Measurements from ENCODE around the gene RIMBP2. TPM values are rescaled to one million over a fixed set of nuclear protein-coding genes. Genes with fewer than 3 reads are reported as not detected.

Gene RIMBP2
- total RNA-seq, 1 experiment from 2014 or later: not detected

DNA sequence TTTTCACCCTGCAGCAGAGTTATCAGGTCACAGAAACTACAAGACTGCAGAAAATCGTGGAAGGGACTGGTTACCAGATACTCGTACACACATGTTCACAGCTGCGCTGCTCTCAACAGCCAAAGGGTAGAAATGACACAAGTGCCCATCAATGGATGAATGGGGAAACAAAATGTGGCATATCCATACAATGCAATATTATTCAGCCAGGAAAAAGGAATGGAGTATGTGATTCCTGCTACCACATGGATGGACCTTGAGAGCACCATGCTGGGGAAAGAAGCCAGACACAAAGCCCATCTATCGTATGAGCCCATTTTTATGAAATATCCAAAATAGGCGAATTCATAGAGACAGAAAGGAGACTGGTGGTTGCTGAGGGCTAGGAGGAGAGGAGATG is 1.7 kb upstream of the RIMBP2 start:
- BruUV-seq (replicated peaks): no TSS peak
- intact Hi-C loops (cut with micrococcal nuclease): no loop called here
- H3K27me3 Mint-ChIP-seq (ENCODE audit: insufficient read depth, unreplicated experiment): peaks cover 50% of the 10 kb centered on the region
- TF ChIP-seq, protein P1, sequence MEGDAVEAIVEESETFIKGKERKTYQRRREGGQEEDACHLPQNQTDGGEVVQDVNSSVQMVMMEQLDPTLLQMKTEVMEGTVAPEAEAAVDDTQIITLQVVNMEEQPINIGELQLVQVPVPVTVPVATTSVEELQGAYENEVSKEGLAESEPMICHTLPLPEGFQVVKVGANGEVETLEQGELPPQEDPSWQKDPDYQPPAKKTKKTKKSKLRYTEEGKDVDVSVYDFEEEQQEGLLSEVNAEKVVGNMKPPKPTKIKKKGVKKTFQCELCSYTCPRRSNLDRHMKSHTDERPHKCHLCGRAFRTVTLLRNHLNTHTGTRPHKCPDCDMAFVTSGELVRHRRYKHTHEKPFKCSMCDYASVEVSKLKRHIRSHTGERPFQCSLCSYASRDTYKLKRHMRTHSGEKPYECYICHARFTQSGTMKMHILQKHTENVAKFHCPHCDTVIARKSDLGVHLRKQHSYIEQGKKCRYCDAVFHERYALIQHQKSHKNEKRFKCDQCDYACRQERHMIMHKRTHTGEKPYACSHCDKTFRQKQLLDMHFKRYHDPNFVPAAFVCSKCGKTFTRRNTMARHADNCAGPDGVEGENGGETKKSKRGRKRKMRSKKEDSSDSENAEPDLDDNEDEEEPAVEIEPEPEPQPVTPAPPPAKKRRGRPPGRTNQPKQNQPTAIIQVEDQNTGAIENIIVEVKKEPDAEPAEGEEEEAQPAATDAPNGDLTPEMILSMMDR (IDR thresholded peaks at IDR 0.05; ENCODE audit: unreplicated experiment): no peak
- H3K36me3 Mint-ChIP-seq (ENCODE audit: insufficient read depth, unreplicated experiment): no peaks in the 10 kb centered on the region
- H3K4me1 Mint-ChIP-seq (ENCODE audit: insufficient read depth, unreplicated experiment): peaks cover 7% of the 10 kb centered on the region
- POLR2A ChIA-PET: no interaction called here
- H3K27ac Mint-ChIP-seq (ENCODE audit: low read depth, unreplicated experiment): no peak overlapping the region
- no peak overlapping the region for H3K4me3 Mint-ChIP-seq (ENCODE audit: unreplicated experiment)
- no peak for DNase-seq (ENCODE audit: unreplicated experiment)
- peaks cover 6% of the 10 kb centered on the region for H3K9me3 Mint-ChIP-seq (ENCODE audit: unreplicated experiment)
- CTCF ChIA-PET: interaction anchor here (0.6 kb wide), 1 partner anchor 363 kb away, joined by 3 read pairs; no protein-coding TSS in a partner anchor

- no peaks in the 10 kb centered on the region for H3K36me3 Mint-ChIP-seq (ENCODE audit: insufficient read depth, unreplicated experiment)
- no TSS peak for BruUV-seq (replicated peaks)
- H3K27ac Mint-ChIP-seq (ENCODE audit: low read depth, unreplicated experiment): no peak overlapping the region
- ChIA-PET POLR2A (interaction anchor here (1.0 kb wide), 1 partner anchor 9 kb away, joined by 3 read pairs; no protein-coding TSS in a partner anchor), CTCF (interaction anchor here (0.5 to 0.7 kb wide), 4 partner anchors 157 to 1371 kb away, joined by 3 to 5 read pairs (median 3); no protein-coding TSS in a partner anchor)
- TF ChIP-seq, protein P1 (IDR thresholded peaks at IDR 0.05; ENCODE audit: unreplicated experiment): no peak
- H3K9me3 Mint-ChIP-seq (ENCODE audit: unreplicated experiment): no peaks in the 10 kb centered on the region
- DNase-seq (ENCODE audit: unreplicated experiment): no peak
- H3K4me1 Mint-ChIP-seq (ENCODE audit: insufficient read depth, unreplicated experiment): peaks cover 7% of the 10 kb centered on the region
- H3K4me3 Mint-ChIP-seq (ENCODE audit: unreplicated experiment): peak overlapping the region; percentile 67
- intact Hi-C loops (cut with micrococcal nuclease): no loop called here
- peaks cover 58% of the 10 kb centered on the region for H3K27me3 Mint-ChIP-seq (ENCODE audit: insufficient read depth, unreplicated experiment)
Observed at GRCh38 chr12:130716969-130717366, 869 bp upstream of the RIMBP2 start.

- no peak overlapping the region for H3K27ac Mint-ChIP-seq (ENCODE audit: low read depth, unreplicated experiment)
- POLR2A ChIA-PET: no interaction called here
- no peak for DNase-seq (ENCODE audit: unreplicated experiment)
- peaks cover 72% of the 10 kb centered on the region for H3K27me3 Mint-ChIP-seq (ENCODE audit: insufficient read depth, unreplicated experiment)
- BruUV-seq (replicated peaks): no TSS peak
- no peaks in the 10 kb centered on the region for H3K36me3 Mint-ChIP-seq (ENCODE audit: insufficient read depth, unreplicated experiment)
- H3K4me3 Mint-ChIP-seq (ENCODE audit: unreplicated experiment): peak overlapping the region; percentile 67
- H3K4me1 Mint-ChIP-seq (ENCODE audit: insufficient read depth, unreplicated experiment): peaks cover 7% of the 10 kb centered on the region
- H3K9me3 Mint-ChIP-seq (ENCODE audit: unreplicated experiment): no peaks in the 10 kb centered on the region
- CTCF ChIA-PET: interaction anchor here (0.5 kb wide), 1 partner anchor 830 kb away, joined by 3 read pairs; no protein-coding TSS in a partner anchor
- intact Hi-C loops (cut with micrococcal nuclease): no loop called here
- TF ChIP-seq, protein P1 (IDR thresholded peaks at IDR 0.05; ENCODE audit: unreplicated experiment): no peak
Observed at GRCh38 chr12:130715150-130715997, 725 bp downstream of the RIMBP2 start.

GRCh38 chr12:130714591-130715149 is 1.4 kb downstream of the RIMBP2 start:
- no peak overlapping the region for H3K4me3 Mint-ChIP-seq (ENCODE audit: unreplicated experiment)
- CTCF ChIA-PET: interaction anchor here (1.1 kb wide), 1 partner anchor 33 kb away, joined by 6 read pairs; no protein-coding TSS in a partner anchor
- POLR2A ChIA-PET: no interaction called here

More at GRCh38 chr12:130714591-130715149, 1.4 kb downstream of the RIMBP2 start:
- BruUV-seq (replicated peaks): no TSS peak
- intact Hi-C loops (cut with micrococcal nuclease): no loop called here
- Mint-ChIP-seq H3K27me3 (ENCODE audit: insufficient read depth, unreplicated experiment) (peaks cover 72% of the 10 kb centered on the region), H3K36me3 (ENCODE audit: insufficient read depth, unreplicated experiment) (no peaks in the 10 kb centered on the region), H3K4me1 (ENCODE audit: insufficient read depth, unreplicated experiment) (peaks cover 7% of the 10 kb centered on the region), H3K27ac (ENCODE audit: low read depth, unreplicated experiment) (no peak overlapping the region), H3K9me3 (ENCODE audit: unreplicated experiment) (no peaks in the 10 kb centered on the region)
- DNase-seq (ENCODE audit: unreplicated experiment): no peak
- TF ChIP-seq, protein P1 (IDR thresholded peaks at IDR 0.05; ENCODE audit: unreplicated experiment): no peak

Data from MCF 10A (cell line).